H1 (cell line): Measurements from ENCODE around the gene CYP2B6.

Experiments
- ATF3 ChIP-seq: IDR thresholded peaks from 2 replicates; pipeline ENCODE4 v1.6.1; 2011; ENCODE audit warnings: low read depth, mild to moderate bottlenecking, low read length; ENCODE audit not compliant: insufficient read depth
- EP300 ChIP-seq, 2 experiments: IDR thresholded peaks; 1 replicate in 1 of 2; 2 replicates in 1 of 2; pipeline ENCODE4 v1.6.1; 2011 to 2012; ENCODE audit warnings: low read depth in 2 of 2, low read length in 2 of 2, mild to moderate bottlenecking in 2 of 2, borderline replicate concordance in 1 of 2, inconsistent platforms in 1 of 2, moderate library complexity in 1 of 2
- FOSL1 ChIP-seq: IDR thresholded peaks from 2 replicates; pipeline ENCODE4 v1.6.1; 2011; ENCODE audit warnings: mild to moderate bottlenecking, low read depth, low read length, moderate library complexity; ENCODE audit not compliant: insufficient read depth
- POLR2A ChIP-seq, 2 experiments: IDR thresholded peaks; 1 replicate in 1 of 2; 2 replicates in 1 of 2; pipeline ENCODE4 v1.6.1; 2011; ENCODE audit warnings: low read depth in 2 of 2, low read length in 2 of 2, mild to moderate bottlenecking in 2 of 2; ENCODE audit errors: control extremely low read depth in 1 of 2
- TF ChIP-seq, protein P1 (sequence below), 3 experiments: IDR thresholded peaks; 1 replicate in 2 of 3; 2 replicates in 1 of 3; pipeline versions ENCODE4 v1.5.1 to v1.6.1; 2011; ENCODE audit warnings: low read length in 3 of 3, mild to moderate bottlenecking in 3 of 3, inconsistent platforms in 2 of 3, low read depth in 1 of 3, moderate library complexity in 1 of 3; ENCODE audit not compliant: insufficient read depth in 1 of 3; ENCODE audit errors: control extremely low read depth in 1 of 3
- TF ChIP-seq, protein P2 (sequence below): IDR thresholded peaks from 2 replicates; pipeline ENCODE4 v1.6.1; 2012; ENCODE audit warnings: inconsistent platforms

DNA sequence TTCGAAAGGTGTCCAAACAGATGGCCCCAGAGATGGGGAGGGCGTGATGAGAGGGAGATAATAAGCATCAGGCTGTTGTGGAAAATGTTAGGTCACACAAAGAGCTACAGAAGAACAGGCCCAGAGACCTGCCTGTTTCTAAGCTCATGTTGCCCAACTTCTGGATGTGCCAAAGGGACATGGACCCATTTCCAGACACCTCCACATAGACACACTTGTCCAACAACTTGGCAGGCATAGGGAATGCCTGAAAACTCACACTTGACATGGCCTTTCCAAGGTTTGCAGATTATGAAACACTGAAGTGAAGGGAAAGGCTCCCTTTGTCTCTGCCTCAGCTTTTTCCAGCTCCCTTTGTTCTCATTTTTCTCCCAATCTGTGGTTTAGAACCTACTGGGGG is 43.5 kb upstream of the CYP2B6 start:
- TF ChIP-seq EP300 (IDR thresholded peaks at IDR 0.05; ENCODE audit: borderline replicate concordance in 1 of 2, low read depth in 2 of 2, low read length in 2 of 2) = no peak
- TF ChIP-seq, protein P1, sequence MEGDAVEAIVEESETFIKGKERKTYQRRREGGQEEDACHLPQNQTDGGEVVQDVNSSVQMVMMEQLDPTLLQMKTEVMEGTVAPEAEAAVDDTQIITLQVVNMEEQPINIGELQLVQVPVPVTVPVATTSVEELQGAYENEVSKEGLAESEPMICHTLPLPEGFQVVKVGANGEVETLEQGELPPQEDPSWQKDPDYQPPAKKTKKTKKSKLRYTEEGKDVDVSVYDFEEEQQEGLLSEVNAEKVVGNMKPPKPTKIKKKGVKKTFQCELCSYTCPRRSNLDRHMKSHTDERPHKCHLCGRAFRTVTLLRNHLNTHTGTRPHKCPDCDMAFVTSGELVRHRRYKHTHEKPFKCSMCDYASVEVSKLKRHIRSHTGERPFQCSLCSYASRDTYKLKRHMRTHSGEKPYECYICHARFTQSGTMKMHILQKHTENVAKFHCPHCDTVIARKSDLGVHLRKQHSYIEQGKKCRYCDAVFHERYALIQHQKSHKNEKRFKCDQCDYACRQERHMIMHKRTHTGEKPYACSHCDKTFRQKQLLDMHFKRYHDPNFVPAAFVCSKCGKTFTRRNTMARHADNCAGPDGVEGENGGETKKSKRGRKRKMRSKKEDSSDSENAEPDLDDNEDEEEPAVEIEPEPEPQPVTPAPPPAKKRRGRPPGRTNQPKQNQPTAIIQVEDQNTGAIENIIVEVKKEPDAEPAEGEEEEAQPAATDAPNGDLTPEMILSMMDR (IDR thresholded peaks at IDR 0.05; ENCODE audit: control extremely low read depth in 1 of 3, insufficient read depth in 1 of 3, low read depth in 1 of 3, low read length in 3 of 3) = no peak
- TF ChIP-seq ATF3 = no peak
- TF ChIP-seq, protein P2, sequence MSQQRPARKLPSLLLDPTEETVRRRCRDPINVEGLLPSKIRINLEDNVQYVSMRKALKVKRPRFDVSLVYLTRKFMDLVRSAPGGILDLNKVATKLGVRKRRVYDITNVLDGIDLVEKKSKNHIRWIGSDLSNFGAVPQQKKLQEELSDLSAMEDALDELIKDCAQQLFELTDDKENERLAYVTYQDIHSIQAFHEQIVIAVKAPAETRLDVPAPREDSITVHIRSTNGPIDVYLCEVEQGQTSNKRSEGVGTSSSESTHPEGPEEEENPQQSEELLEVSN = no peak
- TF ChIP-seq POLR2A (IDR thresholded peaks at IDR 0.05; ENCODE audit: control extremely low read depth in 1 of 2, low read depth in 2 of 2, low read length in 2 of 2) = no peak
- TF ChIP-seq FOSL1 = no peak
